HCT116 (cell line): Measurements from ENCODE around the gene RNPEPL1. TPM values are rescaled to one million over a fixed set of nuclear protein-coding genes. Genes with fewer than 3 reads are reported as not detected.

ENCODE experiments used
- ATAC-seq: fragments of 200-7000 bp; cut with Tn5 transposase; 2 replicates; pipeline ENCODE4 v1.9.1; 2020; ENCODE audit warnings: mild to moderate bottlenecking, moderate library complexity
- BruUV-seq: library from RNA; stranded (reverse); fragments of 400-500 nt; replicated peaks from 2 replicates; lab custom pipeline; 2021; lab: Mats Ljungman, UMichigan
- CTCF ChIA-PET: fragments of 300-600 bp; sonication (Branson Sonifier 250); formaldehyde crosslinking; loops from one replicate; lab custom pipeline; 2021; ENCODE audit warnings: antibody characterized with exemption; lab: Charles Lee
- POLR2A ChIA-PET: fragments of 300-600, 350-600 bp; sonication (Branson Sonifier 250); formaldehyde crosslinking; loops from one replicate; lab custom pipeline; 2021; ENCODE audit warnings: antibody characterized with exemption; lab: Charles Lee
- RAD21 ChIA-PET, 2 experiments: fragments of 300-600 bp; sonication (Branson Sonifier 250); formaldehyde crosslinking; loops; one replicate each; lab custom pipeline; 2023; ENCODE audit warnings: low total read pairs in 2 of 2; ENCODE audit not compliant: uncharacterized antibody in 2 of 2, unreplicated experiment in 2 of 2, low non-redundant PET in 1 of 2; lab: Charles Lee
- DNase-seq: peaks from one replicate; pipeline ENCODE4 v3.0.0-alpha.2; 2010; ENCODE audit warnings: low read depth, low spot score
- H2AFZ ChIP-seq: fragments of 200-600 bp; shearing (Covaris generic), sonication (generic); 2 replicates; pipeline ENCODE4 v1.6.1; 2017; ENCODE audit warnings: low read depth, mixed run types, mixed read lengths, antibody characterized with exemption, low read length; ENCODE audit not compliant: poor library complexity, severe bottlenecking
- H3K27ac ChIP-seq: 2 replicates; pipeline ENCODE4 v1.5.1; 2012; ENCODE audit warnings: low read depth, low read length
- H3K27me3 ChIP-seq: fragments of 200-600 bp; sonication (generic); 2 replicates; pipeline ENCODE4 v1.6.1; 2016; ENCODE audit warnings: mixed run types, low read length, mixed read lengths; ENCODE audit not compliant: insufficient read depth
- H3K36me3 ChIP-seq, 2 experiments: fragments of 200-500 bp in 1 of 2; fragments of 200-600 bp in 1 of 2; sonication (Bioruptor generic) in 1 of 2; sonication (generic) in 1 of 2; 2 replicates each; pipeline versions ENCODE4 v1.5.1 to v1.6.1; 2014 to 2016; ENCODE audit warnings: low read length in 2 of 2, inconsistent platforms in 1 of 2, mixed read lengths in 1 of 2, mixed run types in 1 of 2; ENCODE audit not compliant: insufficient read depth in 2 of 2, control insufficient read depth in 1 of 2
- H3K4me1 ChIP-seq, 2 experiments: fragments of 200-600 bp in 1 of 2; sonication (generic) in 1 of 2; 2 replicates each; pipeline versions ENCODE4 v1.5.1 to v1.6.1; 2012 to 2017; ENCODE audit warnings: low read length in 2 of 2, inconsistent platforms in 1 of 2, mild to moderate bottlenecking in 1 of 2, mixed read lengths in 1 of 2, mixed run types in 1 of 2, moderate library complexity in 1 of 2; ENCODE audit not compliant: insufficient read depth in 2 of 2, control insufficient read depth in 1 of 2
- H3K4me2 ChIP-seq: fragments of 200-600 bp; sonication (generic); 2 replicates; pipeline ENCODE4 v1.6.1; 2017; ENCODE audit warnings: mixed run types, low read length, mixed read lengths
- H3K4me3 ChIP-seq, 2 experiments: fragments of 200-600 bp in 1 of 2; sonication (generic) in 1 of 2; replicated peaks in 1 of 2; 2 replicates each; pipeline ENCODE4 v1.5.1; 2011 to 2016; ENCODE audit warnings: low read length in 2 of 2, control low read depth in 1 of 2, low read depth in 1 of 2, mild to moderate bottlenecking in 1 of 2, mixed read lengths in 1 of 2, mixed run types in 1 of 2
- H3K79me2 ChIP-seq: fragments of 200-600 bp; sonication (generic); 2 replicates; pipeline ENCODE4 v1.6.1; 2017; ENCODE audit warnings: mild to moderate bottlenecking, mixed run types, low read length, moderate library complexity, mixed read lengths; ENCODE audit not compliant: insufficient read depth
- H3K9ac ChIP-seq: fragments of 200-600 bp; sonication (generic); 2 replicates; pipeline ENCODE4 v1.6.1; 2016; ENCODE audit warnings: low read length, mixed read lengths
- H3K9me2 ChIP-seq: fragments of 200-600 bp; sonication (generic), shearing (Covaris generic); 2 replicates; pipeline ENCODE4 v1.6.1; 2017; ENCODE audit warnings: mixed run types, mild to moderate bottlenecking, moderate library complexity; ENCODE audit not compliant: insufficient read depth
- H3K9me3 ChIP-seq, 2 experiments: fragments of 200-500 bp in 1 of 2; fragments of 200-600 bp in 1 of 2; sonication (Bioruptor generic) in 1 of 2; sonication (generic) in 1 of 2; 2 replicates each; pipeline ENCODE4 v1.6.1; 2014 to 2017; ENCODE audit warnings: low read length in 2 of 2, mixed read lengths in 2 of 2, inconsistent platforms in 1 of 2, low read depth in 1 of 2, mild to moderate bottlenecking in 1 of 2, mixed run types in 1 of 2, moderate library complexity in 1 of 2; ENCODE audit not compliant: control insufficient read depth in 1 of 2, insufficient read depth in 1 of 2
- H4K20me1 ChIP-seq: fragments of 200-600 bp; sonication (generic), shearing (Covaris generic); 2 replicates; pipeline ENCODE4 v1.6.1; 2017; ENCODE audit warnings: mixed run types, mild to moderate bottlenecking, moderate library complexity; ENCODE audit not compliant: insufficient read depth
- CEBPB ChIP-seq: IDR thresholded peaks from 2 replicates; pipeline ENCODE4 v1.6.1; 2012; ENCODE audit warnings: low read depth
- POLR2A ChIP-seq: IDR thresholded peaks from 2 replicates; pipeline ENCODE4 v1.7.0; 2011; ENCODE audit warnings: borderline replicate concordance; ENCODE audit not compliant: insufficient read depth, insufficient read length; ENCODE audit errors: extremely low read depth
- POLR2AphosphoS5 ChIP-seq: IDR thresholded peaks from 2 replicates; pipeline ENCODE4 v1.6.1; 2011; ENCODE audit warnings: mild to moderate bottlenecking, low read depth, low read length, moderate library complexity
- SIN3A ChIP-seq: IDR thresholded peaks from 2 replicates; pipeline ENCODE4 v1.6.1; 2012; ENCODE audit warnings: low read depth
- SP1 ChIP-seq: IDR thresholded peaks from 2 replicates; pipeline ENCODE4 v1.6.1; 2012; ENCODE audit warnings: low read depth
- YY1 ChIP-seq: IDR thresholded peaks from 2 replicates; pipeline ENCODE4 v1.6.1; 2011; ENCODE audit warnings: low read length, low read depth, moderate library complexity, mild to moderate bottlenecking; ENCODE audit not compliant: insufficient replicate concordance; ENCODE audit errors: extremely low read depth
- ZFX ChIP-seq: fragments of 450-650 bp; IDR thresholded peaks from 2 replicates; pipeline ENCODE4 v1.6.1; 2017
- intact Hi-C: fragments of 100-400 bp; cut with micrococcal nuclease; formaldehyde crosslinking; loops from 2 replicates; pipeline ENCODE4 v1.10.0; 2022
- total RNA-seq: library from RNA; stranded (reverse); gene quantifications from one replicate; pipeline ENCODE4 v1.2.1, GENCODE V29; 2021; ENCODE audit not compliant: unreplicated experiment
- TF ChIP-seq, protein P1 (sequence below), 3 experiments: fragments of 200-600 bp in 1 of 3; sonication (generic) in 1 of 3; IDR thresholded peaks in 2 of 3; conservative IDR thresholded peaks in 1 of 3; 2 replicates each; pipeline ENCODE4 v1.5.1; 2012 to 2017; ENCODE audit warnings: low read depth in 2 of 3, low read length in 2 of 3, antibody characterized with exemption in 1 of 3, borderline replicate concordance in 1 of 3, control low read depth in 1 of 3, mild to moderate bottlenecking in 1 of 3, mixed read lengths in 1 of 3, mixed run types in 1 of 3, moderate library complexity in 1 of 3; ENCODE audit not compliant: insufficient read depth in 1 of 3

Gene RNPEPL1
- total RNA-seq, 1 experiment from 2014 or later, result 49.7 TPM

DNA sequence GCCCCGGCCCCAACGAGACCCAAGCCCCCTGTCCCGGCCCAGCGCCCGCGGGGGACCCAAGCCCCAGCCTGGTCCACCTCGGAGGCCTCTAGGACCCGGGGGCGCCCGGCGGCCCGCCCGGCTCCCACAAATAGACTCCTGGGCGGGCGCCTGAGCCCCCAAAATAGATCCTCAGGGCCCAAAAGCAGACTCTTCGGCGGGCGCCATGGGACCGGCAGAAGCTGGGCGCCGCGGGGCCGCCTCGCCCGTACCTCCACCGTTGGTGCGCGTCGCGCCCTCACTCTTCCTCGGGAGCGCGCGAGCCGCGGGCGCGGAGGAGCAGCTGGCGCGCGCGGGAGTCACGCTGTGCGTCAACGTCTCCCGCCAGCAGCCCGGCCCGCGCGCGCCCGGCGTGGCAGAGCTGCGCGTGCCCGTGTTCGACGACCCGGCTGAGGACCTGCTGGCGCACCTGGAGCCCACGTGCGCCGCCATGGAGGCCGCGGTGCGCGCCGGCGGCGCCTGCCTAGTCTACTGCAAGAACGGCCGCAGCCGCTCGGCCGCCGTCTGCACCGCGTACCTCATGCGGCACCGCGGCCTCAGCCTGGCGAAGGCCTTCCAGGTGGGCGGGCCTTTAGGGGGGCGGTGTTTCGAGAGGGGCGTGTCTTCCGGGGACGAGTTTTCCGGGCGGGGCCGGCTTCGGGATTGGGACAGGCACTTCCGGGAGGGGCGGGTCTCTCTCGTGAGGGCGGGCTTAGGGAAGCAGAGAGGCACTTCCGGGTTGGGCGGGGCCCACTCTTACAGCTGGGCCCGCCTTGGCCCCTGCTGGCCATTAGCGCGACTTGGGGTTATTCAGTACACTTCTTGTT is 7.6 kb upstream of the RNPEPL1 start:
- intact Hi-C loops, result loop anchor here (2.0 to 10.0 kb wide), 2 partner anchors 26 to 326 kb away; partner anchors contain the start of gene CAPN10
- H3K4me3 ChIP-seq, result peak overlapping the region; percentile 67 to 69
- ChIA-PET RAD21 (interaction anchor here in 1 of 2 experiments (1.0 kb wide), 1 partner anchor 26 kb away, joined by 4 read pairs; the partner anchor contains the start of gene CAPN10), CTCF (interaction anchor here (1.1 to 2.0 kb wide), 4 partner anchors 19 to 280 kb away, joined by 3 to 11 read pairs (median 4); partner anchors contain the start of gene CAPN10), POLR2A (interaction anchor here (1.4 to 1.5 kb wide), 3 partner anchors 20 to 66 kb away, joined by 5 to 8 read pairs (median 7); partner anchors contain the start of gene CAPN10)
- no peaks in the 10 kb centered on the region for H4K20me1 ChIP-seq
- H3K36me3 ChIP-seq, result peaks cover 0 to 7% of the 10 kb centered on the region in 2 experiments; a peak in 1 of 4 replicates
- peak; percentile 73 for ATAC-seq
- peak overlapping the region; percentile 98 for H3K27ac ChIP-seq
- H3K9me3 ChIP-seq, result no peaks in the 10 kb centered on the region
- H3K27me3 ChIP-seq, result no peaks in the 10 kb centered on the region
- peaks cover 33 to 53% of the 10 kb centered on the region in 2 experiments for H3K4me1 ChIP-seq
- no peaks in the 10 kb centered on the region for H3K9me2 ChIP-seq
- H2AFZ ChIP-seq, result no peak overlapping the region
- TF ChIP-seq, protein P1, sequence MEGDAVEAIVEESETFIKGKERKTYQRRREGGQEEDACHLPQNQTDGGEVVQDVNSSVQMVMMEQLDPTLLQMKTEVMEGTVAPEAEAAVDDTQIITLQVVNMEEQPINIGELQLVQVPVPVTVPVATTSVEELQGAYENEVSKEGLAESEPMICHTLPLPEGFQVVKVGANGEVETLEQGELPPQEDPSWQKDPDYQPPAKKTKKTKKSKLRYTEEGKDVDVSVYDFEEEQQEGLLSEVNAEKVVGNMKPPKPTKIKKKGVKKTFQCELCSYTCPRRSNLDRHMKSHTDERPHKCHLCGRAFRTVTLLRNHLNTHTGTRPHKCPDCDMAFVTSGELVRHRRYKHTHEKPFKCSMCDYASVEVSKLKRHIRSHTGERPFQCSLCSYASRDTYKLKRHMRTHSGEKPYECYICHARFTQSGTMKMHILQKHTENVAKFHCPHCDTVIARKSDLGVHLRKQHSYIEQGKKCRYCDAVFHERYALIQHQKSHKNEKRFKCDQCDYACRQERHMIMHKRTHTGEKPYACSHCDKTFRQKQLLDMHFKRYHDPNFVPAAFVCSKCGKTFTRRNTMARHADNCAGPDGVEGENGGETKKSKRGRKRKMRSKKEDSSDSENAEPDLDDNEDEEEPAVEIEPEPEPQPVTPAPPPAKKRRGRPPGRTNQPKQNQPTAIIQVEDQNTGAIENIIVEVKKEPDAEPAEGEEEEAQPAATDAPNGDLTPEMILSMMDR (IDR thresholded peaks at IDR 0.05 in 2 of 3, conservative IDR thresholded peaks at IDR 0.05 in 1 of 3; ENCODE audit: borderline replicate concordance in 1 of 3, insufficient read depth in 1 of 3, low read depth in 2 of 3, low read length in 2 of 3), result 0 out of 6 replicates have a peak, but pooled peaks of 1 of the 3 experiments have one; percentile 19
- TF ChIP-seq CEBPB, result no peak
- peak; percentile 63 for TF ChIP-seq POLR2A
- peak; percentile 45 for TF ChIP-seq YY1
- peak; percentile 95 for TF ChIP-seq POLR2AphosphoS5
- TF ChIP-seq SP1, result no peak
- TF ChIP-seq ZFX, result peak; percentile 78
- no peak for TF ChIP-seq SIN3A
- peak; percentile 95 for DNase-seq
- peaks cover 45% of the 10 kb centered on the region for H3K79me2 ChIP-seq
- H3K4me2 ChIP-seq, result peak overlapping the region; percentile 80
- H3K9ac ChIP-seq, result peak overlapping the region; percentile 94
- no TSS peak for BruUV-seq
